Stimulated activated CD8-positive, alpha-beta memory T cell treated with anti-CD3 and anti-CD28 coated beads, Interleukin-7, amount 100 ng/mL, for 4 hours (primary cell): ENCODE results near the gene MYOT.
"Not testable (repeated sequence)": the region's sequence is repeated elsewhere in the genome, so short reads cannot be mapped to it uniquely, and the experiment has no call there.

Experiments
- DNase-seq, 2 donors: peaks; one replicate each; pipeline ENCODE4 v3.0.0-alpha.2; 2020; ENCODE audit warnings: low read depth in 2 of 2

The MYOT gene

GRCh38 chr5:137867664-137868063 is at the start of gene MYOT:
MYOT (plus strand) TSS chr5:137867860; CDS start chr5:137870652, 2,792 bp downstream.
- no peak for DNase-seq

GRCh38 chr5:137819766-137820165 is 47.9 kb upstream of the MYOT start:
- no peak for DNase-seq

- DNase-seq, result no peak
Measured at GRCh38 chr5:137822158-137822764, 45.4 kb upstream of the MYOT start.

GRCh38 chr5:137822984-137823383 is 44.7 kb upstream of the MYOT start:
- DNase-seq, result no peak

- no peak for DNase-seq
Measured at GRCh38 chr5:137825165-137825564, 42.5 kb upstream of the MYOT start.

GRCh38 chr5:137826067-137826466 is 41.6 kb upstream of the MYOT start:
- no peak for DNase-seq

- DNase-seq, result no peak
Measured at GRCh38 chr5:137828180-137828579, 39.5 kb upstream of the MYOT start.

- no peak for DNase-seq
Measured at GRCh38 chr5:137828664-137829063, 39.0 kb upstream of the MYOT start.

GRCh38 chr5:137831105-137831504 is 36.6 kb upstream of the MYOT start:
- no peak for DNase-seq

- DNase-seq, result no peak
Measured at GRCh38 chr5:137831526-137831925, 36.1 kb upstream of the MYOT start.

- no peak for DNase-seq
Measured at GRCh38 chr5:137832416-137832815, 35.2 kb upstream of the MYOT start.

- no peak for DNase-seq
Measured at GRCh38 chr5:137833463-137833862, 34.2 kb upstream of the MYOT start.

GRCh38 chr5:137834498-137835049 is 33.1 kb upstream of the MYOT start:
- no peak for DNase-seq

GRCh38 chr5:137836298-137836697 is 31.4 kb upstream of the MYOT start:
- no peak for DNase-seq

- no peak for DNase-seq
Measured at GRCh38 chr5:137836997-137837396, 30.7 kb upstream of the MYOT start.

GRCh38 chr5:137837491-137838394 is 29.9 kb upstream of the MYOT start:
- no peak for DNase-seq

- DNase-seq, result no peak
Measured at GRCh38 chr5:137838976-137839375, 28.7 kb upstream of the MYOT start.

- no peak for DNase-seq
Measured at GRCh38 chr5:137842296-137842695, 25.4 kb upstream of the MYOT start.

- DNase-seq, result no peak
Measured at GRCh38 chr5:137843676-137844299, 23.9 kb upstream of the MYOT start.

GRCh38 chr5:137845472-137845871 is 22.2 kb upstream of the MYOT start:
- no peak for DNase-seq

GRCh38 chr5:137847687-137848086 is 20.0 kb upstream of the MYOT start:
- DNase-seq, result no peak

- DNase-seq, result not testable (repeated sequence)
Measured at GRCh38 chr5:137853165-137853564, 14.5 kb upstream of the MYOT start.
